ENCODE measurements around the gene EPN1.
A peak's percentile ranks its signal among the peaks of the same experiment; 100 is the strongest.

The EPN1 gene

GRCh38 chr19:55640577-55641425, 34.2 kb upstream of the EPN1 start, which contains the start of gene ZNF580:
TSS of gene ZNF580 (plus strand) at chr19:55641002. CDS start at chr19:55642509, 1,507 bp downstream.
- TF ChIP-seq CTCF (IDR thresholded peaks at IDR 0.05; ENCODE audit: low read depth, low read length, missing control alignments) = no peak
- H3K27ac ChIP-seq = peak within 1 kb of the TSS; percentile 82
- H3K27me3 ChIP-seq (replicated peaks) = no peaks in the 10 kb centered on the region
- peak within 1 kb of the TSS; percentile 80 for H3K4me3 ChIP-seq (ENCODE audit: low read depth, low read length)
- in situ Hi-C loops (cut with HindIII; ENCODE audit: low pct_ligation_motif_present, low sequenced_read_pairs) = no loop called here
- peaks cover 8% of the 10 kb centered on the region for H3K36me3 ChIP-seq (replicated peaks)
- DNase-seq = peak; percentile 75

DNA sequence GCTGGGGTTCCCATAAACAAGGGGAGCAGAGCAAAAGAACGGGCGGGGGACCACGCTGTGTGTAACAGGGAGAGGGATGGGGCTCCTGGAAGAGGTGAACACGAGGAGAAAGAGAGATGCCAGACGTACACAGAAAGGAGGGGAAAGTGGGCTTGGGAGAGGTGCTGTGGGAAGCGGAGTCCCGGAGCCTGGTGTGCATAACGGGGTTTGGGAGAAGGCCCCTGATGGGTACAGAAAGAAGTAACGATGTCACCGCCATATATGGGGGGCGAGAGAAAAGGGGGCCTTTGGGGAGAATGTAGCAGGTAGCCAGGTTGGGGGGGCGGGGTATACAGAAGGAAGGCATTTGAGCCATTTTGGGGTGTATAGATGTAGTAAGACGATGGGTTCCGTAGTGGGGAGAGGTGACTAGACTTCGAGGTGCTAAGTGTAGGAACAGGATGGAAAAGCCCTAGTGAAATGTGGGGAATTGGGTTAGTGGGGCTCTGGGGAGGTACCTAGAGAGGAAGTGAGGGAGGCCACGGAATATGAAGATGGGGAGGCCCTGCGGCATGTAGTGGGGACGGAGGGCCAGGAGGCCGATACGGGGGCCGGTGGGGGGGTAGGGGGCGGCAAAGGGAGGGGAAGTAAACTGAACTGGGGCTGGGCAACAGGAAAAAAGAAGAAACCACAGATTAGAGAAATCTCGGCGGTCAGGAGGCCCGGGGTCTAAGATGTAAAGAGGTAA, 33.4 kb upstream of the EPN1 start:
- no peak for TF ChIP-seq CTCF (IDR thresholded peaks at IDR 0.05; ENCODE audit: low read depth, low read length, missing control alignments)
- Histone ChIP-seq H3K27me3 (replicated peaks) (no peaks in the 10 kb centered on the region), H3K36me3 (replicated peaks) (peaks cover 8% of the 10 kb centered on the region), H3K4me3 (ENCODE audit: low read depth, low read length) (peak overlapping the region; percentile 80), H3K27ac (peak overlapping the region; percentile 82)
- DNase-seq = no peak
- in situ Hi-C loops (cut with HindIII; ENCODE audit: low pct_ligation_motif_present, low sequenced_read_pairs) = no loop called here

DNA sequence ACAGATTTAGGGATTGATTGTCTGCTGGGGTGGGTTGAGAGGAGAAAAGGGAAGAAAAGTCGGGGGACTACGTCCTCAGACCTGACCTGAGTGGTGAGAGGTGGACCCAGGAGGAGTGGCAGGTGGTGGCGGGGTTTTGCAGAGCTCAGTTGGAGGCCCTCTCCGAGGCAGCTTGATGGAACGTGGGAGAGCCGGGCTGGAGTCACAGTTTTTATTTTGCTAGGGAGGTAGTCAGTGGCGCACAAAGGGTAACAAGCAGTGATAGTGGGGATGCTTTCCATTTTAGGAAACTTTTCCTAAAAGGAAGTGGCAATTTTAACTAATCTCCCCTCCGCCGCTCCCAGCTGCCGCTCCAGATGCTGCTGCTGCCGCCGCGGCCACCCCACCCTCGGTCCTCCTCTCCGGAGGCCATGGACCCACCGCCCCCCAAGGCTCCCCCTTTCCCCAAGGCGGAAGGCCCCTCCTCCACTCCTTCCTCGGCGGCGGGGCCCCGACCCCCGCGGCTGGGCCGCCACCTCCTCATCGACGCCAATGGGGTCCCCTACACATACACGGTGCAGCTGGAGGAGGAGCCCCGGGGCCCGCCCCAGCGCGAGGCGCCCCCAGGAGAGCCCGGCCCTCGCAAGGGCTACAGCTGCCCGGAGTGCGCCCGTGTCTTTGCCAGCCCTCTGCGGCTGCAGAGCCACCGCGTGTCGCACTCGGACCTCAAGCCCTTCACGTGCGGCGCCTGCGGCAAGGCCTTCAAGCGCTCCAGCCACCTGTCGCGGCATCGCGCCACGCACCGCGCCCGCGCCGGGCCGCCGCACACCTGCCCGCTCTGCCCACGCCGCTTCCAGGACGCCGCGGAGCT, 32.6 kb upstream of the EPN1 start:
- peaks cover 8% of the 10 kb centered on the region for H3K36me3 ChIP-seq (replicated peaks)
- DNase-seq = no peak
- no peak for TF ChIP-seq CTCF (IDR thresholded peaks at IDR 0.05; ENCODE audit: low read depth, low read length, missing control alignments)
- no peaks in the 10 kb centered on the region for H3K27me3 ChIP-seq (replicated peaks)
- peak overlapping the region; percentile 80 for H3K4me3 ChIP-seq (ENCODE audit: low read depth, low read length)
- in situ Hi-C loops (cut with HindIII; ENCODE audit: low pct_ligation_motif_present, low sequenced_read_pairs) = no loop called here
- H3K27ac ChIP-seq = no peak overlapping the region

DNA sequence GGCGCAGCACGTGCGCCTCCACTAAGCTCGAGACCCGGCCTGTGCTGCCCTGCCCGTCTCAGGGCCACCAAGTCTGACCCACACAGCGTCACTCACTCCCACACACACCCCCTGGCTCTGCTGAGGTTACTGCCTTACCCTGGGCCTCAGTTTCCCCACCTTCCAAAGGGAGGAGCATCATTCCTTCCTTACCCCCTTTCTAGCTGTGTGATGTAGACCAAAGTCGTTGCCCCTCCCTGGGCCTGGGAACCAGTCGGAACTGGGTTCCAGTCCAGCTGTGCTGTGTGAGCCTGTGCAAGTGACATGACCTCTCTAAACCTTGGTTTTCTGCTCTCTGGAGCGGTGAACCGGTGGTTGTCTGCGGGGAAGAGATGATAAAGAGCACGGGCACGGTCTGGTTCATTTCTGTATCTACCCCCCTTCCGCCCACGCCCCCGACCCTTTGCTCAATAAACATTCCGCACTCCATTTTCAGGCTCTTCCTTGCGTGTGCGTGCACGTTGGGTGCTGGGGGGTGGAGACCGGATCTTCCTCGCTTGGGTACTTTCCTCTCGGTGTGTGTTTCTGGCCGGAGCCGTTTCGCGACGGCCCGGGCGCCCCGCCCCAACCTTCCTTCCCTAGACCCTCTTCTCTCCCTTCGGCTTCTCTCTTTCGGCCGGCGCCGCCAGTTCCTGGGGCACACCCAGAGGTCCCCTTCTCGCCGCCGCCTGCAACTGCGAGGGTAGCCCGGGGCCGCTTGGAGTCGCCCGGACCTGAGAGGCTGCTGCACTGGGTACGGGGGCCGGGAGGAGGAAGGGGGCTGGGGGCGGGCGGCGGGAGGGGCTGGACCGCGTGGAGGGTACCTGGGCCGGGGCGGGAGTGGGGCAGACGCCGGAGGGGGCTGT, 31.8 kb upstream of the EPN1 start, which contains the start of gene ZNF581:
Gene ZNF581, plus strand, starts transcription at position 647 of the 884 bp plus-strand sequence. CDS start 923 bp downstream, outside the sequence.
- no peaks in the 10 kb centered on the region for H3K27me3 ChIP-seq (replicated peaks)
- peak within 1 kb of the TSS; percentile 80 for H3K4me3 ChIP-seq (ENCODE audit: low read depth, low read length)
- peak within 1 kb of the TSS; percentile 19 for H3K27ac ChIP-seq
- DNase-seq = peak; percentile 65
- TF ChIP-seq CTCF (IDR thresholded peaks at IDR 0.05; ENCODE audit: low read depth, low read length, missing control alignments) = no peak
- in situ Hi-C loops (cut with HindIII; ENCODE audit: low pct_ligation_motif_present, low sequenced_read_pairs) = no loop called here
- H3K36me3 ChIP-seq (replicated peaks) = peaks cover 8% of the 10 kb centered on the region

DNA sequence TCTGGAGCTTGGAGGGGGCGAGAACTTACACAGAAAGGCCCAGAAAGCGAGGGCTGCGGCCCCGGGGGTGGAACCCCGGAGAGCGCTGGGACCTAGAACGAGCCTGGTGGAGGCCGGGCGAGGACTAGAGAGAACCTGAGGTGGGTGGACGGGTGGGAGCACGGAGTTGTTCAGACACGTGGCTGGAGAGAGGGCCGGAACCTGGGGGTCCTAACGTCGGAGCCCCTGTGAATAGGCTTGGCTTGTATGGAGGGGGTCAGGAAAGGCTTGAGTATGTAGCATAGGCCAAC, 31.2 kb upstream of the EPN1 start:
- TF ChIP-seq CTCF (IDR thresholded peaks at IDR 0.05; ENCODE audit: low read depth, low read length, missing control alignments) = no peak
- Histone ChIP-seq H3K36me3 (replicated peaks) (peaks cover 8% of the 10 kb centered on the region), H3K27me3 (replicated peaks) (no peaks in the 10 kb centered on the region), H3K4me3 (ENCODE audit: low read depth, low read length) (peak overlapping the region; percentile 80), H3K27ac (peak overlapping the region; percentile 19)
- in situ Hi-C loops (cut with HindIII; ENCODE audit: low pct_ligation_motif_present, low sequenced_read_pairs) = no loop called here
- DNase-seq = no peak
